EL (cell line): ENCODE data around the gene GSTT2B.
"Not testable (repeated sequence)": the region's sequence is repeated elsewhere in the genome, so short reads cannot be mapped to it uniquely, and the experiment has no call there.

Source experiments
- DNase-seq: peaks from one replicate; pipeline ENCODE4 v3.0.0-alpha.2; 2016

The GSTT2B gene

GRCh38 chr22:23961084-23961771 is at the start of gene GSTT2B:
Gene GSTT2B (minus strand): TSS chr22:23961195. CDS start chr22:23961131, 64 bp downstream.
- not testable (repeated sequence) for DNase-seq

- no peak for DNase-seq
Measured at GRCh38 chr22:24010018-24010391, 49.0 kb upstream of the GSTT2B start.

- DNase-seq = no peak
Measured at GRCh38 chr22:24009227-24010017, 48.4 kb upstream of the GSTT2B start.

- DNase-seq = no peak
Measured at GRCh38 chr22:24008381-24009226, 47.6 kb upstream of the GSTT2B start.

GRCh38 chr22:24008022-24008283 is 47.0 kb upstream of the GSTT2B start:
- no peak for DNase-seq

GRCh38 chr22:24007253-24008021 is 46.4 kb upstream of the GSTT2B start:
- no peak for DNase-seq

- no peak for DNase-seq
Measured at GRCh38 chr22:24006914-24007214, 45.9 kb upstream of the GSTT2B start.

- no peak for DNase-seq
Measured at GRCh38 chr22:24006207-24006913, 45.4 kb upstream of the GSTT2B start.

GRCh38 chr22:24005201-24005600 is 44.2 kb upstream of the GSTT2B start, which contains the start of gene GSTT4:
Gene GSTT4 (minus strand): TSS chr22:24005453. CDS start chr22:24005356, 97 bp downstream.
- DNase-seq = no peak

GRCh38 chr22:24003887-24004286 is 42.9 kb upstream of the GSTT2B start:
- no peak for DNase-seq

GRCh38 chr22:24002851-24003250 is 41.9 kb upstream of the GSTT2B start:
- DNase-seq = no peak

- no peak for DNase-seq
Measured at GRCh38 chr22:24002272-24002671, 41.3 kb upstream of the GSTT2B start.

GRCh38 chr22:24001314-24001713 is 40.3 kb upstream of the GSTT2B start:
- DNase-seq = no peak

- not testable (repeated sequence) for DNase-seq
Measured at GRCh38 chr22:23999779-24000178, 38.8 kb upstream of the GSTT2B start.

- no peak for DNase-seq
Measured at GRCh38 chr22:23997092-23997491, 36.1 kb upstream of the GSTT2B start.

- DNase-seq = not testable (repeated sequence)
Measured at GRCh38 chr22:23993581-23994177, 32.7 kb upstream of the GSTT2B start.

- not testable (repeated sequence) for DNase-seq
Measured at GRCh38 chr22:23993080-23993479, 32.1 kb upstream of the GSTT2B start.

GRCh38 chr22:23989583-23990244 is 28.7 kb upstream of the GSTT2B start:
- not testable (repeated sequence) for DNase-seq

GRCh38 chr22:23986538-23987178 is 25.7 kb upstream of the GSTT2B start:
- DNase-seq = not testable (repeated sequence)

- not testable (repeated sequence) for DNase-seq
Measured at GRCh38 chr22:23986089-23986488, 25.1 kb upstream of the GSTT2B start.

- no peak for DNase-seq
Measured at GRCh38 chr22:23984430-23984829, 23.4 kb upstream of the GSTT2B start.
